Spinal cord (tissue), 10 donors: Measurements from ENCODE around the gene FAM72D. TPM values are rescaled to one million over a fixed set of nuclear protein-coding genes. Genes with fewer than 3 reads are reported as not detected.
"Not testable (repeated sequence)": the region's sequence is repeated elsewhere in the genome, so short reads cannot be mapped to it uniquely, and the experiment has no call there.

ENCODE experiments used
- DNase-seq, 6 donors: peaks; one replicate each; pipeline versions ENCODE4 v3.0.0 to v3.0.0-alpha.2; 2013 to 2015; ENCODE audit warnings: low spot score in 6 of 6, low read depth in 4 of 6
- H3K27ac ChIP-seq: one replicate; pipeline ENCODE4 v1.5.1; 2013; ENCODE audit warnings: low read depth, low read length, control low read depth
- H3K27me3 ChIP-seq: one replicate; pipeline ENCODE4 v1.6.1; 2013; ENCODE audit warnings: low read length; ENCODE audit not compliant: control insufficient read depth, insufficient read depth
- H3K36me3 ChIP-seq: one replicate; pipeline ENCODE4 v1.6.1; 2013; ENCODE audit warnings: low read length; ENCODE audit not compliant: control insufficient read depth, insufficient read depth
- H3K4me1 ChIP-seq: one replicate; pipeline ENCODE4 v1.6.1; 2013; ENCODE audit warnings: low read length; ENCODE audit not compliant: control insufficient read depth, insufficient read depth
- H3K4me3 ChIP-seq: one replicate; pipeline ENCODE4 v1.5.1; 2013; ENCODE audit warnings: low read depth, low read length, control low read depth
- H3K9me3 ChIP-seq: one replicate; pipeline ENCODE4 v1.6.1; 2013; ENCODE audit warnings: low read length; ENCODE audit not compliant: control insufficient read depth, insufficient read depth
- WGBS: methylation state at CpG from one replicate; pipeline ENCODE4 v1.1.5; 2013; ENCODE audit warnings: missing lambda C conversion rate; ENCODE audit not compliant: insufficient coverage; 5-methylcytosine and 5-hydroxymethylcytosine counted together
- long read RNA-seq, 4 donors: transcript quantifications; one replicate each; lab custom pipeline, GENCODE V29; 2026
- polyA plus RNA-seq, 2 donors: library from polyadenylated mRNA; unstranded; fragments of 120-200 nt; gene quantifications; one replicate each; pipeline ENCODE4 v1.2.1, GENCODE V29; 2013; ENCODE audit not compliant: insufficient read length in 2 of 2
- total RNA-seq, 2 donors: library from RNA; depleted of rRNA in 1 of 2; stranded (reverse); fragments of 120-200 nt in 1 of 2; fragments of >200 nt in 1 of 2; gene quantifications; one replicate each; pipeline versions ENCODE4 v1.2.3 to v1.2.4, GENCODE V29; 2013 to 2014
- donor health status: healthy.

The FAM72D gene
- total RNA-seq (1 to 10 TPM in 1 of 2 donors, under 1 TPM in 1; 0.94 to 1.6 TPM), polyA plus RNA-seq (1 to 10 TPM; 2.5 to 3.3 TPM)
- long read RNA-seq, donor 1, partial matches to known transcripts: 0 of 2 reads
- long read RNA-seq, donor 1, other reads (novel, unspliced or antisense): 0 of 2 reads
- long read RNA-seq, donor 2: 0 reads
- long read RNA-seq, donor 3: 0 reads
- long read RNA-seq, donor 4, partial matches to known transcripts: 0 of 1 reads
- long read RNA-seq, donor 4, other reads (novel, unspliced or antisense): 0 of 1 reads

GRCh38 chr1:145095284-145096057 lies at the start of gene FAM72D, which contains the start of gene SRGAP2B:
TSS of gene FAM72D (plus strand) at chr1:145095974. CDS start at chr1:145096848, 874 bp downstream.
TSS of gene SRGAP2B (minus strand) at chr1:145095328. CDS start at chr1:145092901, 2,427 bp downstream.
- no CpG with 5 or more reads among the region's 47 CpGs for WGBS
- H3K27ac ChIP-seq: peak within 1 kb of the TSS; percentile 61
- peak within 1 kb of the TSS; percentile 36 for H3K4me3 ChIP-seq
- not testable (repeated sequence) for H3K4me1 ChIP-seq, DNase-seq, H3K9me3 ChIP-seq, H3K27me3 ChIP-seq, H3K36me3 ChIP-seq

GRCh38 chr1:145047553-145047952 lies 48.2 kb upstream of the FAM72D start:
- H3K36me3 ChIP-seq, H3K4me1 ChIP-seq, H3K27me3 ChIP-seq, H3K27ac ChIP-seq, DNase-seq, H3K4me3 ChIP-seq, H3K9me3 ChIP-seq: not testable (repeated sequence)
- no CpG with 5 or more reads among the region's 1 CpG for WGBS

- DNase-seq, H3K36me3 ChIP-seq, H3K9me3 ChIP-seq, H3K4me3 ChIP-seq, H3K27ac ChIP-seq, H3K4me1 ChIP-seq, H3K27me3 ChIP-seq: not testable (repeated sequence)
- WGBS: no CpG with 5 or more reads among the region's 6 CpGs
Observed at GRCh38 chr1:145048181-145048856, 47.5 kb upstream of the FAM72D start.

- H3K27ac ChIP-seq, H3K4me1 ChIP-seq, DNase-seq, H3K9me3 ChIP-seq, H3K27me3 ChIP-seq, H3K36me3 ChIP-seq, H3K4me3 ChIP-seq: not testable (repeated sequence)
- no CpG with 5 or more reads among the region's 10 CpGs for WGBS
Observed at GRCh38 chr1:145052019-145052776, 43.6 kb upstream of the FAM72D start.

GRCh38 chr1:145053428-145053827 lies 42.3 kb upstream of the FAM72D start:
- no CpG with 5 or more reads among the region's 4 CpGs for WGBS
- not testable (repeated sequence) for H3K9me3 ChIP-seq, DNase-seq, H3K27ac ChIP-seq, H3K36me3 ChIP-seq, H3K4me3 ChIP-seq, H3K27me3 ChIP-seq, H3K4me1 ChIP-seq

- not testable (repeated sequence) for H3K27me3 ChIP-seq, H3K4me3 ChIP-seq, H3K4me1 ChIP-seq, DNase-seq, H3K27ac ChIP-seq, H3K36me3 ChIP-seq, H3K9me3 ChIP-seq
- no CpG with 5 or more reads among the region's 4 CpGs for WGBS
Observed at GRCh38 chr1:145055217-145055760, 40.5 kb upstream of the FAM72D start.

- no CpG with 5 or more reads among the region's 3 CpGs for WGBS
- not testable (repeated sequence) for H3K4me1 ChIP-seq, H3K36me3 ChIP-seq, H3K4me3 ChIP-seq, H3K27ac ChIP-seq, H3K9me3 ChIP-seq, H3K27me3 ChIP-seq, DNase-seq
Observed at GRCh38 chr1:145058184-145058583, 37.6 kb upstream of the FAM72D start.

GRCh38 chr1:145063285-145063684 lies 32.5 kb upstream of the FAM72D start:
- not testable (repeated sequence) for H3K4me1 ChIP-seq, H3K27me3 ChIP-seq, H3K9me3 ChIP-seq, H3K27ac ChIP-seq, DNase-seq, H3K36me3 ChIP-seq, H3K4me3 ChIP-seq
- WGBS: no CpG with 5 or more reads among the region's 2 CpGs

- not testable (repeated sequence) for H3K27ac ChIP-seq, H3K4me3 ChIP-seq, H3K36me3 ChIP-seq, H3K4me1 ChIP-seq, H3K9me3 ChIP-seq, H3K27me3 ChIP-seq
- DNase-seq: peak in 1 of 6 donors; percentile 0
- WGBS: no CpG with 5 or more reads among the region's 2 CpGs
Observed at GRCh38 chr1:145063941-145064648, 31.7 kb upstream of the FAM72D start.
